Chondrocyte (in vitro differentiated cells): ENCODE results near the gene TBC1D9. TPM values are rescaled to one million over a fixed set of nuclear protein-coding genes. Genes with fewer than 3 reads are reported as not detected.

Source experiments
- DNase-seq: peaks from one replicate; pipeline ENCODE4 v3.0.0; 2021; ENCODE audit warnings: mixed read lengths, low spot score
- H3K27ac Mint-ChIP-seq: one replicate; pipeline ENCODE4 v1.8.0; 2021; ENCODE audit warnings: mild to moderate bottlenecking, moderate library complexity, mixed read lengths; ENCODE audit not compliant: unreplicated experiment
- H3K27me3 Mint-ChIP-seq: 2 replicates; pipeline ENCODE4 v1.8.0; 2021; ENCODE audit warnings: low read depth, mixed read lengths
- H3K36me3 Mint-ChIP-seq: 2 replicates; pipeline ENCODE4 v1.8.0; 2021; ENCODE audit warnings: low read depth, mixed read lengths
- H3K4me1 Mint-ChIP-seq: 2 replicates; pipeline ENCODE4 v1.8.0; 2021; ENCODE audit warnings: low read depth, mild to moderate bottlenecking, mixed read lengths
- H3K4me3 Mint-ChIP-seq: one replicate; pipeline ENCODE4 v1.8.0; 2021; ENCODE audit warnings: mild to moderate bottlenecking, moderate library complexity, mixed read lengths; ENCODE audit not compliant: unreplicated experiment
- H3K9me3 Mint-ChIP-seq: 2 replicates; pipeline ENCODE4 v1.8.0; 2021; ENCODE audit warnings: low read depth, mixed read lengths
- total RNA-seq: library from RNA; stranded (reverse); gene quantifications from 3 replicates; pipeline ENCODE4 v1.2.1, GENCODE V29; 2021
- TF ChIP-seq, protein P1 (sequence below): fragments of 200-600 bp; sonication (generic); IDR thresholded peaks from 2 replicates; pipeline ENCODE4 v1.5.0; 2021; ENCODE audit warnings: antibody characterized with exemption, mild to moderate bottlenecking, moderate library complexity

TBC1D9 gene
- total RNA-seq, 1 donor from 2014 or later: 40.5 TPM

DNA sequence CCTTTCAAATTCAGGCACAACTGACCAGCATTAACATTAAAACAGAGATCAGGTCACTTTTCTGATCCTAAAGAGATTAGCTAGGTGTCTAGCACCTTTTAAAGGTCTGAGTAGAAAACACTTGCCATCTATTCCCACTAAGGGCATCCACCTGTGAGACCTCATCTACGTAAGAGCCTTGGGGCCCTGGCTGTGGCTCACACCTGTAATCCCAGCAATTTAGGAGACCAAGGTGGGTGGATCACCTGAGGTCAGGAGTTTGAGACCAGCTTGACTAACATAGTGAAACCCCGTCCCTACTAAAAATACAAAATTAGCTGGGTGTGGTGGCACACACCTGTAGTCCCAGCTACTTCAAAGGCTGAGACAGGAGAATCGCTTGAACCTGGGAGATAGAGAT lies 11.8 kb downstream of the TBC1D9 start:
- TF ChIP-seq, protein P1, sequence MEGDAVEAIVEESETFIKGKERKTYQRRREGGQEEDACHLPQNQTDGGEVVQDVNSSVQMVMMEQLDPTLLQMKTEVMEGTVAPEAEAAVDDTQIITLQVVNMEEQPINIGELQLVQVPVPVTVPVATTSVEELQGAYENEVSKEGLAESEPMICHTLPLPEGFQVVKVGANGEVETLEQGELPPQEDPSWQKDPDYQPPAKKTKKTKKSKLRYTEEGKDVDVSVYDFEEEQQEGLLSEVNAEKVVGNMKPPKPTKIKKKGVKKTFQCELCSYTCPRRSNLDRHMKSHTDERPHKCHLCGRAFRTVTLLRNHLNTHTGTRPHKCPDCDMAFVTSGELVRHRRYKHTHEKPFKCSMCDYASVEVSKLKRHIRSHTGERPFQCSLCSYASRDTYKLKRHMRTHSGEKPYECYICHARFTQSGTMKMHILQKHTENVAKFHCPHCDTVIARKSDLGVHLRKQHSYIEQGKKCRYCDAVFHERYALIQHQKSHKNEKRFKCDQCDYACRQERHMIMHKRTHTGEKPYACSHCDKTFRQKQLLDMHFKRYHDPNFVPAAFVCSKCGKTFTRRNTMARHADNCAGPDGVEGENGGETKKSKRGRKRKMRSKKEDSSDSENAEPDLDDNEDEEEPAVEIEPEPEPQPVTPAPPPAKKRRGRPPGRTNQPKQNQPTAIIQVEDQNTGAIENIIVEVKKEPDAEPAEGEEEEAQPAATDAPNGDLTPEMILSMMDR: no peak
- DNase-seq: no peak
- no peaks in the 10 kb centered on the region for H3K27me3 Mint-ChIP-seq
- peaks cover 15% of the 10 kb centered on the region for H3K9me3 Mint-ChIP-seq
- peaks cover 8% of the 10 kb centered on the region for H3K36me3 Mint-ChIP-seq
- no peak overlapping the region for H3K27ac Mint-ChIP-seq
- H3K4me3 Mint-ChIP-seq: no peak overlapping the region
- peaks cover 51% of the 10 kb centered on the region for H3K4me1 Mint-ChIP-seq

DNA sequence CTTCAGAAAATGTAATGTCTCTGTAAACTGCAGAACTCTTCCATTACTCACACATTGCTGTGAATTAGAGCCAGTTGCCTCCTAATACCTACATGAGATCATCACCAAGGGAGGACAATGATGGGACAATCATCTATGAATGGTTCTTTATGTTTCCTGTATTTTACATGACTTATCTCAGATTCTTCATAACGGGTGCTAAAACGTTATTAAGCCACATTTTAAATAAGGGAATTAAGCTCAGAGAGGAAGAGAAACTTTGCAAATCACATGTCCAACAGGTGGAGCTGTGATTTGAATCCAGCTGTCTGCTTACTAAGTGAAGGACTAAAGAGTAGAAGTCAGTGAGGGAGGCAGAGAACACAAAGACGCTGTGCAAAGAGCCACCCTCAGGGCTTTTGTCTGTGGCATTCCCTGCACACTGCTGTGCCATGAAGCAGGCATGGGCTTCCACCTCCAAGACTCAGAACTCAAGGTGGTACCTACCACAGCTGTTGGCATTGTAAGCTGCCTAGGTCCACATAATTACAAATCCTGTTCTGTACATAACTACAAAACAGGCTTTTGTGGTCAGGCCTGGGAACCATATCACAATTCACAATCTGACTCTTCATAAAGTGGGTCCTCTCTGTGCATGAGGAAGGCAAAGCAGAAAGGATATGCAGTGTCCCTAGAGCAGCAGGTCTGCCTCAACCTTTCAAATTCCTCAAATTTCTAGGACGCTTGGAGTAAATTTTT lies 12.8 kb downstream of the TBC1D9 start:
- Mint-ChIP-seq H3K27ac (peak overlapping the region; percentile 86), H3K36me3 (peaks cover 4% of the 10 kb centered on the region), H3K27me3 (no peaks in the 10 kb centered on the region), H3K4me3 (no peak overlapping the region), H3K9me3 (peaks cover 11% of the 10 kb centered on the region), H3K4me1 (peaks cover 50% of the 10 kb centered on the region)
- TF ChIP-seq, protein P1: peak; percentile 66
- DNase-seq: no peak

DNA sequence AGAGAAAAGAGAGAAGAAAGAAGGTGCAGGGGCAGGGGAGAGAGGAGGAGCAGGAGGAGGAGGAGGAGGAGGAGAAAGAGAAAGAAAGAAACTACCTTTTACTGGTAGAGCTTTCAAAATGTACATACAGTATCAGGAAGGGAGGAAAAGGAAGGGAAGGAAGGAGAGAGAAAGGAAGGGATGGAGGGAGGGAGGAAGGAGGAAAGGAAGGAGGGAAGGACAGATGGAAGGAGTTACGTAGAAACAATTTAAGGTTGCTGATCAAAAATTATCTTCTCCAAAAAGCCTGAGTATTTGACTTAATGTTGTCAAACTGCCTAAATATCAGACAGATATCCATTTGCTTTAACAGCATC lies 13.4 kb downstream of the TBC1D9 start:
- Mint-ChIP-seq H3K36me3 (peaks cover under 1% of the 10 kb centered on the region), H3K4me1 (peaks cover 52% of the 10 kb centered on the region), H3K4me3 (peak overlapping the region; percentile 2), H3K9me3 (peaks cover 5% of the 10 kb centered on the region), H3K27me3 (no peaks in the 10 kb centered on the region), H3K27ac (peak overlapping the region; percentile 86)
- TF ChIP-seq, protein P1: no peak
- DNase-seq: no peak

DNA sequence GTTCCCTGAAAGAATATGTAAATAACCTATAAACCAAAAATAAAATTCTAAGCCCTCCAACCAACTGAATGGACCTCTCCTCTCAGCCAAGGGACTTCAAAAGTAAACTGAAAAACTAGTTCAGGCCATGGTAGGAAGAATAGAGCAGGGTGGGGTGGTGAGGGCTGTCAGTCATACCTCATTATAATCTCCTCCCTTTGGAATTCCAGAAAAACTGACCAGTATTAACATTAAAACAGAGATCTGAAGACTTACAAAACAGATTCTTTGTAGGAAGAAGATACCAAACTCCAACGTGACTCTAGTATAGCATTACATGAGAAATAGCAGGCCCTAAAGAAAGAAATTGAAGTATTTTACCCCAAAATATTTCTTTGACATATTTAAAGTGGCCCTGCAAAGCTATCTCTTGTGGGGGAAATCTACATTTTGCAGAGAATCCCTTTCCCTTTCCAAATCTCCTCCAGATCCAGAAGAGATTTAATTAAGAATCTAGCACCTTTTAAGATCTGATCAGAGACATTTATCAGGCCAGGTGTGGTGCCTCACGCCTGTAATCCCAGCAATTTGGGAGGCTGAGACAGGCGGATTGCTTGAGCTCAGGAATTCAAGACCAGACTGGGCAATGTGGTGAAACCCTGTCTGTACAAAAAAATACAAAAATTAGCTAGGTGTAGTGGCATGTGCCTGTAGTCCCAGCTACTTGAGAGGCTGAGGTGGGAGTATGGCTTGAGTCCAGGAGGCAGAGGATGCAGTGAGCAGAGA lies 15.1 kb downstream of the TBC1D9 start:
- DNase-seq: no peak
- no peaks in the 10 kb centered on the region for H3K27me3 Mint-ChIP-seq
- H3K36me3 Mint-ChIP-seq: no peaks in the 10 kb centered on the region
- H3K4me1 Mint-ChIP-seq: peaks cover 67% of the 10 kb centered on the region
- H3K4me3 Mint-ChIP-seq: no peak overlapping the region
- H3K9me3 Mint-ChIP-seq: no peaks in the 10 kb centered on the region
- peak overlapping the region; percentile 39 for H3K27ac Mint-ChIP-seq
- TF ChIP-seq, protein P1: no peak

DNA sequence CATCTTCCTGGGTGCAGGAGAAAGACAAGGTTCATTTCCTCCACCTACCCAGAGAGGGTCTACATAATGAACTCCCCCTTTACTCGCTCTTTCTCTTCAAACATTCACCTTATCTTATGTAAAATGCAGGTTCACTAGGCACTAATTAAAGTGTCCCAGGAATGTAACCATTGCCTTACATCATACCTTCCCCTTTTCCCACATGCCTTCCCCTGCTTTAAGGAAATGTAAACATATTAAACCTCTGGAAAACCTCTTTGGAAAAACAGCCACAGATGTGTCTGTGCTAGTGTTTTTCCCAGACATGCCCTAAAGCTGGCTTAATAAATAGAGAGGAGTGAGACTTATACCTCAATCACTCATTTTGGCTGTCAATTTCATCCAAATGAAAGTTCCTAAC lies 15.8 kb downstream of the TBC1D9 start:
- Mint-ChIP-seq H3K9me3 (no peaks in the 10 kb centered on the region), H3K4me3 (no peak overlapping the region), H3K27me3 (no peaks in the 10 kb centered on the region), H3K4me1 (peaks cover 74% of the 10 kb centered on the region), H3K36me3 (no peaks in the 10 kb centered on the region), H3K27ac (peak overlapping the region; percentile 67)
- TF ChIP-seq, protein P1: no peak
- no peak for DNase-seq
